HG03378 (cell line): ENCODE measurements around the gene RXRA.

Experiments used
- ATAC-seq: cut with Tn5 transposase; IDR thresholded peaks from one replicate; pipeline ENCODE4 v1.9.1; 2021; ENCODE audit warnings: mild to moderate bottlenecking, moderate library complexity; ENCODE audit not compliant: unreplicated experiment

The RXRA gene

GRCh38 chr9:134325813-134326723 lies at the start of gene RXRA:
Gene RXRA, plus strand, starts transcription at chr9:134326455. Its CDS starts 177 bp downstream, at chr9:134326632.
- ATAC-seq = no peak

DNA sequence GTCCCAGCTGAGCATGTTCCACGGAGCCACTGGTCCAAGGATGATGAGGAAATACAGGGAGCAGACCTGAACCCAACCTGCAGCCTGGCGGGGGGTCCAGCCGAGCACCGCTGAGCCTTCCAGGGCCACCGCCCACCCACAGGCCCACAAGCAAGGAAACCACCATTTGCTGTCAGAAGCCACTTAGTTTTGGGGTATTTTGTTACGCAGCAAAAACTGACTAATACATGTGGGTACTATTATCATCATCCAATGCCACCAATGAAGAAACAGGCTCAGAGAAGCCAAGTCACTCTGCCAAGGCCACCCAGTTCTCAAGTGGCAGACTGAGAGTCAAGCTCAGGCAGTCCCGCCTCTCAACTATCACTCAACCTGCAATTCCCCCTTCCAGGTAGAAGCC lies 48.0 kb upstream of the RXRA start:
- ATAC-seq = no peak

GRCh38 chr9:134278974-134279640 lies 47.1 kb upstream of the RXRA start:
- ATAC-seq = no peak

GRCh38 chr9:134282138-134282650 lies 44.1 kb upstream of the RXRA start:
- ATAC-seq = no peak

- no peak for ATAC-seq
Measured at GRCh38 chr9:134283111-134283515, 43.1 kb upstream of the RXRA start.

DNA sequence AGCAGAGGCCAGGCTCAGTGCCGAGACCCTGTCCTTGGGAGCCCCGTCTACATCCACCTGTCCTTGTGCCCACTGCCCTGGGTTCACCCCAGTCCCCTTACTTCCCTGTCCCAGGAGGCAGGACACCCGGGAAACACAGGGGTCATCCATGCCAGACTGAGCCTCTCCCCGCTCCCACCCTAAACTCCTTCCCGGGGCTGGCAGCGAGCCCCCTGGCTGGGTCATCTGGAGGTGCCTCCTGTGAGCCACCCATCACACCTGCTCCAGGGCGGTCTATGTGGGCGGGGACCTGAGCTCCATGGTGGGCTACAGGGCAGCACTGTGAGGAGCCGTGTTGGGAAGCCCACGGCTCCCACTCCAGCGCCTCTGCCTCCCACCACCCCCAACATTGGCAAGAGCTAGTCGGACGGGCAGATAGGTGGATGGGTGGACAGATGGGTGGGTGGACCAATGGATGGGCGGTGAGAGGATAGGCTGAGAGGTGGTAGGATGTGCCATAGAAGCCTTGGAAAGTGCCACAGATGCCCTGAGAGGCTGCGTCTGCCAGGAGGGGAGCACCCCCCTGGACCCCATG lies 42.5 kb upstream of the RXRA start:
- no peak for ATAC-seq

DNA sequence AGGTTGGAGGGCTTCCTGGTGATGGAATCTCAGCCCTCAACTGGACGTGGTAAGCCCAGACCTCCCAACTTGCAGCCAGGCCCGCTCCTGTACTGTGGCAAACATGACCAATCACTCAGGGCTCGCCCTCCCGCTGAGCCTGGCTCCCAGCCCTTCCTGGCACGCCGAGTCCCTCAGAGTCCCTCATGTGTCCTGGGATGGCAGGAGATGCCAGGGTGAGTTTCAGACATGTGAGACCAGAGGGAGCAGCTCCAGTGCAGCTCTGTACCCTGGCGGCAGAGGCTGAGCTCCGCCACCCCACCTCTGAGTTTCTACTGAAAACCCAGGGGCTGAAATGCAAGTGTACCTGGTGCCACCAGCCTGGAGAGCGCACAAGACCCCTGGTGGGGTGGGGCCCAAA lies 42.0 kb upstream of the RXRA start:
- ATAC-seq = no peak

DNA sequence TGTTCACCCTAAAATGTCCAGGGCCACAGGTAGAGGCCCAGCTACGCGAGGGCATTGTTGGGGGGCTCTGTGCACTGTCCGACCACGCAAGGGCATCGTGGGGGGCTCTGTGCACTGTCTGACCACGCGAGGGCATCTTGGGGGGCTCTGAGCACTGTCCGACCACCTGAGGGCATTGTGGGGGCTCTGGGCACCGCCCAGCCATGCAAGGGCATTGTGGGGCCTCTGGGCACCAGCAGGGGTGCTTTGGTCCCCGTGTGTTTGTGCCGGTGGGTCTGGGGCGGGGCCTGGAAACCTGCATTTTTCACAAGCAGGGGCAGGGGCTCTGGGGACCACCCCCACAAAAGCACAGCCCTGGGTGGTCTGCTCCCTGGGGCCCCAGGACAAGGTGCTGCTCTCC lies 41.5 kb upstream of the RXRA start:
- no peak for ATAC-seq

GRCh38 chr9:134285215-134285845 lies 40.9 kb upstream of the RXRA start:
- ATAC-seq = no peak

DNA sequence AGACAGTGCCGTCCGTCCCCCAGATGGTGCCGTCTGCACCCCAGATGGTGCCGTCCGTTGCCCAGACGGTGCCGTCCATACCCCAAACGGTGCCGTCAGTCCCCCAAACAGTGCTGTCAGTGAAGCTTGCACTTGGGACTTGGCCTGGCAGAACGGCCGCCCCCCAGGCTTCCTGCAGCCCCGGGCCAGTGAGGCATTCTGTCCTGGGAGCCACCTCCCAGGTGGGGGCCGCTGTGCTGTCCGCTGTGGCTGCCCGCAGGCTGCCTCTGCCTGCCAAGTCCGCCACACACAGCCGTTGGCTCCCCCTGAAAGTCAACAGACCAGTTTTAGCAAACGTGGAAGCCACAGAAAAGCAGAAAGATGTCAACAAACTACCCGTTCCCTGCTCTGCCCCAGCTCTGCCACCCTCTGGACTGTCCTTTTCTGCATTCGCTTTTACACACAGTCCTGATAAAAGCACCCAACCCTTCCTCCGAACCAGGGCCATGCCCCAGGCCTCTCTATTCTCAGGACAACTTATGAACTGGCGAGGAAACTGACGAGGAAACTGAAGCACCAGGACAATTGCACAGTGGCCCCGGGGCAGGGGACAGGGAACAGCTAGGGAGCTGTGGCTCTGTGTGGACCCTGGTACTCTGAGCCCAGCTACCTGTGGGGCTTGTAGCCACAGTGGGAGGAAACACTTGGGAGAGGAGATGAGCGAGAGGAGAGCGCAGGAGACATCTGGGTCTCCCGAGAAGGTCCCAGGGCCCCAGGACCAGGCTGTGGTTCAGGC lies 39.6 kb upstream of the RXRA start:
- ATAC-seq = no peak

DNA sequence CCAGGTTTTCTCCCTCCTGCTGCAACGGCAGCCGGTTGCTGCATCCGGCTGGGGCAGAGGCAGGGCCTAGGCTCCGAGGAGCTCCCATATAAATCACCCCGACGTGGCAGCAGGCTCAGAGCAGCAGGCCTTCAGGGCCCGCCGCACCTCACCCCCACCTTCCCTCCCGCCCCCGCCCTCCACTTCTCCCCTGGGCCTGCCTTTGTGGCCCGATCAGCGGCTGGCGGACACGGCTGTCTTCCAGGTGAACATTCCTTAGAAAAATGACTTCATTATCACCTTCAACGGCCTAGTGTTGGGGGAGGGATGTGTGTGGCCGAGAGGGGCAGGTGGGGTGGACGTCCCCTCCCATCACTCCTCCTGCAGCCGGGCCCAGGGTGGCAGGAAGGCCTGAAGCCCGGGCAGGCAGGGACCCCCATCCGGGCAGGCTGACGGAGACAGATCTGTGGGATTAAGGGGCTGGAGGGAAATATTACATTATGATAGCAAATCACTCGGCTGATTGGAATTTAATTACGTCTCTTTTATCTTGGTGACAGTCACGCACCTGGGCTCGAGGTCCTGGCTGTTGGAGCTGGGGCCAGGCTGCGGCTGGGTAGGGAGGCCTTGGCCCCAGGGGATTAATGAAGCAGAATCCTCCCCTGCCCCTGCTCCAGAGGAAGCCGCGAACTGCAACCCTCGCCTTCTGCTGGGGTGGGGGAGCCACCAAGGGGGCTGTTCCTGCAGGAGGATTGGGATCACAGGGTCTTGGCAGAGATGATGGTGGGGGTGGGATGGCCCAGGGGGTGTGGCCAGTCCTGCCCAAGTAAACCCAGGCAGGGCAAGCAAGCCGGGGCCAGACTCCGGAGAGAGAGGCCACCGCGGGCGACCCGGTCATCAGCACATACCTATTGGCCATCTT lies 38.4 kb upstream of the RXRA start:
- ATAC-seq = no peak

DNA sequence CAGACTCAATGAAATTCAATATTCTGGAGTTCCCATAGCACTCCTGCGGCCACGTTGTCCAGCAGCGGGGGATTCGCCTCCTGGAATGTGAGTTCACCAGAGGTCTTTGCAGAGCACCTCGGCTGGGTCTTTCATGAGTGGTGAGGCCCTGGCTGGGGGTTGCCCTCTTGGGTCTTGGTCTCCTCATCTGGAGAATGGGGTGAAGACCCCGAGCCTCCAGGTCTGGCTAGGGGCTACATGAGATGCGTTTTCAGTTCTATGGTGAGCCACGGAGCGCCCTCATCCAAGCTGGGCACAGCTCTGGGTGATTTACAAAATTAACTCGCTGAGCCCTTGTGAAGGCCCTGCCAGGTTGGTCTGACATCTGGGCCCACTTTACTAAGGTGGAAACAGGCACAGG lies 37.5 kb upstream of the RXRA start:
- ATAC-seq = no peak

- no peak for ATAC-seq
Measured at GRCh38 chr9:134289241-134289875, 36.9 kb upstream of the RXRA start.

DNA sequence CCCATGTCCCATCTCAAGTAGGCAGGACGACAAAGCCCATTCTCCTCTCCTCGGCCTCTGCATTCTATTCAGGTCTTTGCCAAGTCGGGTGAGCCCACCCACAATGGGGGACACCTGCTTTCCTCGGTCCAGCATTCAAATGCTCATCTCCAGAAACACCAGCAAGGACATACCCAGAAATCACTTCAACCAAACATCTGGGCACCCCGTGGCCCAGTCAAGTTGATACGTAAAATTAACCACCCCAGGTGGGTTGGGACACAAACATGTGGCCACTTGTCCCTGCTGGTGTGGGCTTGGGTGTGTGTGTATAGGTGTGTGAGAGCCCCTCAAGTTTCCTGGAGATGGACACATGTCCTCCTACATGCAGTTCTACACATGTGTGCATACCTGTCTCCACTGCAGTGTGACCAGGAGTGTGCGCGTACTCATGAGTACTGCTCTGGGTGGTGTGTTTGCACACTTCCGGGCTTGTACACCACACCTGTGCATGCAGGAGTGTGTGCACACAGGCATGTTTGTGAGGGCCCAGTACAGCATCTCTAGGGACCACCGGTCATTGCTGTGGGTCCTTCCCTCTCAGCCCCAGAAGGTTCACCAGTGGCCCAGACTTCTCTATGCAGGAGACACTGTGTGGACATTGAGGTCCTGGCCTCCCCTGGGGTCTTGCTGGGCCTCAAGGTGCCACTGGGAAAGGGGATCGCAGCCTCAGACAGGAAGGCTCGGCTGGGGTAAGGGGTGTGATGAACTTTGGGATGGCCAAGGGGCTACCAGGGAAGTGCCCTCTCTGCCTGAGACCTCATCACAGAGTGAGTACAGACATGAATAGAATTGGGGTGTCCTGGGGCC lies 35.4 kb upstream of the RXRA start:
- no peak for ATAC-seq

DNA sequence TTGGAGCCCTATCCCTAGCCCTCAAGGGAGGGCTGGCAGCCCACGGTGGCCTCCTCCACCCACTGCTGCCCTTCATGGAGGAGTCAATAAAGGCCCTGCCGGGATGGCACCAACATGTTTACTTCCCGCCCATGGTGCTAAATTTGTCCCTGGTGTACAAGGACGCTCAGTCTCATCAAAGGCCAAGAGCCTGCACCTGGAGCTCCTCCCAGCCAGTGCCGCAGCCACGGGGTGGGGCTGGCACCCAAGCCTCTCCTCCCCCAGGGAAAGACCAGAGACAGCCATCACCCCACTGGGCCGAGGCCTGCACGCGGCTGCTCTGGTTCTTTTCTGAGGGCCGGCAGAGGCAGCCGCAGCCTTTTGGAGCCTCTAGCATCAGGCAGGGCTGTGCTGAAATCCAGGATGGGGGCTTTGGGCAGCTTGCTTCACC lies 34.8 kb upstream of the RXRA start:
- no peak for ATAC-seq

DNA sequence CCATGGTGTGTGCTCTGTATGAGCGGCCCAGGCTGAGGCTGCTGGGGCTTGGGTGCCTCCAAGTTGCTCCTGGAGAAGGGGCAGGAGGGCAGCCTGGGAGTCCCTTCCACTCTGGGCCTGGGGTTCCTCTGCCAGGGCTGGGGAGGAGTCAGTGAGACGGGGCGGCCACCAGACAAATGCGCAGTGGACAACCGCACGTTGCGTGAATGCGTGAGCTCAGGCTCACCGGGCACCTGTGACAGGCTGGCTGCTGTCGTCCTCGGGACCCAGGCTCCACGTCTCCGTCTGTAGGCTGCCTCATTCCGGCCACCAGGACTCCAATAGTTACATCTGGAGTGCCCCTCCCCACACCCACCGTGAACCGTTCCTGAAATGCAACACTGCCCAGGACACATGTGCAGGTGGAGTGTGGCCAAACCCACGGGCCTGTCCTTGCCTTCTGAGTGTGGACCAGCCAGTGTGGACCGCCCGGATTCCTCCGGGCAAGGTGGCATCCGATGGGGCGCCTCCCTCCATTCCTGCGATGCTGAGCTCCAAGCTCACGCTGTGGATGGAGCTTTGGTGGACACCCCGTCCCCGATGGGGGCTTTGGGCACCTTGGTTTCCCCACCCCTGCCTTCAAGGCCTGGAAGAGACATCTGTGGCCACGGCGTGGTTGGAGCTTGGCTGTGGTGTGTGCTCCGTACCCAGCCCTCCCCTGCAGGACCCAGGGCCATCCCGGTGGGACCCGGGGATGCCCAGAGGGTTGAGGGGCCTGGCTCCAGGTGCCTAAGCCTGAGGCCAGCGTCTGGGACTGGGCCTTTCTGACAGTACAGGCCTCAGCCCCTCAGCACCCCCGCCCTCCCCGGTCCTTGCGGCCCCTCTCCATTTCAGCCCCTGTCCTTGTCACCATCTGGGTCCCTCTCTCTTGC lies 34.0 kb upstream of the RXRA start:
- no peak for ATAC-seq

DNA sequence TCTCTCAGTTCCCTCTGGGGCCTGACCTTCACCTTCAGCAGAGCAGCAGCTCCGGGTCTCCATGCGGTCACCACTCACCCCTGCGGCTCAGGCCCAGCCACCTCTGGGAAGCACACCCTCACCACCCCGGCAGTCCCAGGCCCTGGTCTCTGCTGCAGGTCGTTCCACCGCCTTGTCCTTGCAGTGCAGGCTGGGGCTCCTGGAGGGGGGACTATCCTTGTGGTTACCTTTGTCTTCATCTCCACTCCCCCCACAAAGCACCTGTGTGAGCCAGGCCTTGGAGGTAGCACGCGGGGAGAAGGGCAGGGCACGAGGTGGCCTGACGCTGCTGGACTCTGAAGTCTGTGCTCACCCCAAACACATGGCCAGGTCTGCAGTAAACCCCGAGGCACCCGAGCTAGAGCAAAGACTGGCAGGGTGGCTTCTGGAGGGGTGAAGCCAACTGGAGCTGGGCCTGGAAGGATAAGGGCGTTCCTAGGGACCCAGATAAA lies 33.2 kb upstream of the RXRA start:
- no peak for ATAC-seq
